ENCODE data around the gene ALAS1. TPM values are rescaled to one million over a fixed set of nuclear protein-coding genes. Genes with fewer than 3 reads are reported as not detected.

The ALAS1 gene
- total and polyA plus RNA-seq, 2 experiments from 2014 or later: 17.8 to 42.8 TPM

GRCh38 chr3:52262447-52262846 lies 64.5 kb downstream of the ALAS1 start:
- Histone ChIP-seq H3K4me1 (ENCODE audit: insufficient read depth) (no peaks in the 10 kb centered on the region), H4K20me1 (replicated peaks; ENCODE audit: insufficient read depth) (peaks cover 52% of the 10 kb centered on the region), H2AFZ (no peak overlapping the region), H3K27me3 (ENCODE audit: insufficient read depth) (no peaks in the 10 kb centered on the region), H3K9me2 (ENCODE audit: insufficient read depth) (no peaks in the 10 kb centered on the region), H3K4me2 (no peak overlapping the region), H3K79me2 (replicated peaks; ENCODE audit: insufficient read depth) (peaks cover 68% of the 10 kb centered on the region), H3K36me3 (ENCODE audit: insufficient read depth) (peaks cover 82% of the 10 kb centered on the region), H3K27ac (ENCODE audit: low read depth) (no peak overlapping the region), H3F3A (replicated peaks; ENCODE audit: low read depth) (peaks cover 21% of the 10 kb centered on the region), H3K4me3 (no peak overlapping the region)
- peaks cover 97% of the 10 kb centered on the region for H3K36me3 Mint-ChIP-seq (ENCODE audit: low read depth)
- H3K4me1 Mint-ChIP-seq: no peaks in the 10 kb centered on the region
- ATAC-seq (no peak), DNase-seq (ENCODE audit: low spot score) (no peak)
- TF ChIP-seq EZH2phosphoT487 (IDR thresholded peaks at IDR 0.05; ENCODE audit: unreplicated experiment): no peak
- no peak for TF ChIP-seq EZH2 (IDR thresholded peaks at IDR 0.05; ENCODE audit: low read depth, unreplicated experiment)
- no peak for TF ChIP-seq ZNF331 (CRISPR knock-in tag; IDR thresholded peaks at IDR 0.05; ENCODE audit: low read depth)
- TF ChIP-seq, protein P1, sequence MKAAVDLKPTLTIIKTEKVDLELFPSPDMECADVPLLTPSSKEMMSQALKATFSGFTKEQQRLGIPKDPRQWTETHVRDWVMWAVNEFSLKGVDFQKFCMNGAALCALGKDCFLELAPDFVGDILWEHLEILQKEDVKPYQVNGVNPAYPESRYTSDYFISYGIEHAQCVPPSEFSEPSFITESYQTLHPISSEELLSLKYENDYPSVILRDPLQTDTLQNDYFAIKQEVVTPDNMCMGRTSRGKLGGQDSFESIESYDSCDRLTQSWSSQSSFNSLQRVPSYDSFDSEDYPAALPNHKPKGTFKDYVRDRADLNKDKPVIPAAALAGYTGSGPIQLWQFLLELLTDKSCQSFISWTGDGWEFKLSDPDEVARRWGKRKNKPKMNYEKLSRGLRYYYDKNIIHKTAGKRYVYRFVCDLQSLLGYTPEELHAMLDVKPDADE (IDR thresholded peaks at IDR 0.05): no peak
- TF ChIP-seq NANOG (IDR thresholded peaks at IDR 0.05; ENCODE audit: borderline replicate concordance): no peak
- no peak for TF ChIP-seq CREB1 (CRISPR knock-in tag; IDR thresholded peaks at IDR 0.05; ENCODE audit: low read depth)
- no peak for TF ChIP-seq REST (IDR thresholded peaks at IDR 0.05; ENCODE audit: unreplicated experiment)
- no peak for TF ChIP-seq POLR2AphosphoS5 (IDR thresholded peaks at IDR 0.05; ENCODE audit: low read depth)
- no peak for TF ChIP-seq CTCF (conservative IDR thresholded peaks at IDR 0.05; ENCODE audit: low read depth in 2 of 2)
- TF ChIP-seq STAT1 (IDR thresholded peaks at IDR 0.05; ENCODE audit: unreplicated experiment): no peak
- TF ChIP-seq ZNF114 (CRISPR knock-in tag; IDR thresholded peaks at IDR 0.05): no peak
- no peak for TF ChIP-seq JUNB (IDR thresholded peaks at IDR 0.05; ENCODE audit: unreplicated experiment)
- TF ChIP-seq, protein P2, sequence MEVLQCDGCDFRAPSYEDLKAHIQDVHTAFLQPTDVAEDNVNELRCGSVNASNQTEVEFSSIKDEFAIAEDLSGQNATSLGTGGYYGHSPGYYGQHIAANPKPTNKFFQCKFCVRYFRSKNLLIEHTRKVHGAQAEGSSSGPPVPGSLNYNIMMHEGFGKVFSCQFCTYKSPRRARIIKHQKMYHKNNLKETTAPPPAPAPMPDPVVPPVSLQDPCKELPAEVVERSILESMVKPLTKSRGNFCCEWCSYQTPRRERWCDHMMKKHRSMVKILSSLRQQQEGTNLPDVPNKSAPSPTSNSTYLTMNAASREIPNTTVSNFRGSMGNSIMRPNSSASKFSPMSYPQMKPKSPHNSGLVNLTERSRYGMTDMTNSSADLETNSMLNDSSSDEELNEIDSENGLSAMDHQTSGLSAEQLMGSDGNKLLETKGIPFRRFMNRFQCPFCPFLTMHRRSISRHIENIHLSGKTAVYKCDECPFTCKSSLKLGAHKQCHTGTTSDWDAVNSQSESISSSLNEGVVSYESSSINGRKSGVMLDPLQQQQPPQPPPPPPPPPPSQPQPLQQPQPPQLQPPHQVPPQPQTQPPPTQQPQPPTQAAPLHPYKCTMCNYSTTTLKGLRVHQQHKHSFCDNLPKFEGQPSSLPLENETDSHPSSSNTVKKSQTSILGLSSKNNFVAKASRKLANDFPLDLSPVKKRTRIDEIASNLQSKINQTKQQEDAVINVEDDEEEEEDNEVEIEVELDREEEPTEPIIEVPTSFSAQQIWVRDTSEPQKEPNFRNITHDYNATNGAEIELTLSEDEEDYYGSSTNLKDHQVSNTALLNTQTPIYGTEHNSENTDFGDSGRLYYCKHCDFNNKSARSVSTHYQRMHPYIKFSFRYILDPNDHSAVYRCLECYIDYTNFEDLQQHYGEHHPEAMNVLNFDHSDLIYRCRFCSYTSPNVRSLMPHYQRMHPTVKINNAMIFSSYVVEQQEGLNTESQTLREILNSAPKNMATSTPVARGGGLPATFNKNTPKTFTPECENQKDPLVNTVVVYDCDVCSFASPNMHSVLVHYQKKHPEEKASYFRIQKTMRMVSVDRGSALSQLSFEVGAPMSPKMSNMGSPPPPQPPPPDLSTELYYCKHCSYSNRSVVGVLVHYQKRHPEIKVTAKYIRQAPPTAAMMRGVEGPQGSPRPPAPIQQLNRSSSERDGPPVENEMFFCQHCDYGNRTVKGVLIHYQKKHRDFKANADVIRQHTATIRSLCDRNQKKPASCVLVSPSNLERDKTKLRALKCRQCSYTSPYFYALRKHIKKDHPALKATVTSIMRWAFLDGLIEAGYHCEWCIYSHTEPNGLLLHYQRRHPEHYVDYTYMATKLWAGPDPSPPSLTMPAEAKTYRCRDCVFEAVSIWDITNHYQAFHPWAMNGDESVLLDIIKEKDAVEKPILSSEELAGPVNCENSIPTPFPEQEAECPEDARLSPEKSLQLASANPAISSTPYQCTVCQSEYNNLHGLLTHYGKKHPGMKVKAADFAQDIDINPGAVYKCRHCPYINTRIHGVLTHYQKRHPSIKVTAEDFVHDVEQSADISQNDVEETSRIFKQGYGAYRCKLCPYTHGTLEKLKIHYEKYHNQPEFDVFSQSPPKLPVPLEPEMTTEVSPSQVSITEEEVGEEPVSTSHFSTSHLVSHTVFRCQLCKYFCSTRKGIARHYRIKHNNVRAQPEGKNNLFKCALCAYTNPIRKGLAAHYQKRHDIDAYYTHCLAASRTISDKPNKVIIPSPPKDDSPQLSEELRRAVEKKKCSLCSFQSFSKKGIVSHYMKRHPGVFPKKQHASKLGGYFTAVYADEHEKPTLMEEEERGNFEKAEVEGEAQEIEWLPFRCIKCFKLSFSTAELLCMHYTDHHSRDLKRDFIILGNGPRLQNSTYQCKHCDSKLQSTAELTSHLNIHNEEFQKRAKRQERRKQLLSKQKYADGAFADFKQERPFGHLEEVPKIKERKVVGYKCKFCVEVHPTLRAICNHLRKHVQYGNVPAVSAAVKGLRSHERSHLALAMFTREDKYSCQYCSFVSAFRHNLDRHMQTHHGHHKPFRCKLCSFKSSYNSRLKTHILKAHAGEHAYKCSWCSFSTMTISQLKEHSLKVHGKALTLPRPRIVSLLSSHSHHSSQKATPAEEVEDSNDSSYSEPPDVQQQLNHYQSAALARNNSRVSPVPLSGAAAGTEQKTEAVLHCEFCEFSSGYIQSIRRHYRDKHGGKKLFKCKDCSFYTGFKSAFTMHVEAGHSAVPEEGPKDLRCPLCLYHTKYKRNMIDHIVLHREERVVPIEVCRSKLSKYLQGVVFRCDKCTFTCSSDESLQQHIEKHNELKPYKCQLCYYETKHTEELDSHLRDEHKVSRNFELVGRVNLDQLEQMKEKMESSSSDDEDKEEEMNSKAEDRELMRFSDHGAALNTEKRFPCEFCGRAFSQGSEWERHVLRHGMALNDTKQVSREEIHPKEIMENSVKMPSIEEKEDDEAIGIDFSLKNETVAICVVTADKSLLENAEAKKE (CRISPR knock-in tag; IDR thresholded peaks at IDR 0.05): no peak
- peaks cover 3% of the 10 kb centered on the region for H3K27me3 Mint-ChIP-seq (ENCODE audit: insufficient read depth, low read depth, poor library complexity)
- H3K9me3 Mint-ChIP-seq: no peaks in the 10 kb centered on the region
- no peak overlapping the region for H3K27ac Mint-ChIP-seq
- H3K4me3 Mint-ChIP-seq: no peak overlapping the region

Measured in GM23338 (cell line).